ENCODE results near the gene NEDD9. TPM values are rescaled to one million over a fixed set of nuclear protein-coding genes. Genes with fewer than 3 reads are reported as not detected.
A peak's percentile ranks its signal among the peaks of the same experiment; 100 is the strongest.

The NEDD9 gene
- polyA plus RNA-seq, 3 donors, result 18.2 to 35.9 (median 33.0) TPM

GRCh38 chr6:11218102-11218442 lies 14.4 kb downstream of the NEDD9 start:
- Mint-ChIP-seq H3K9me3 (peaks cover 0 to 2% (median 0%) of the 10 kb centered on the region in 7 donors), H3K36me3 (peaks cover 68 to 70% of the 10 kb centered on the region in 2 donors), H3K4me1 (peaks cover 51% of the 10 kb centered on the region), H3K4me3 (peak overlapping the region in 1 of 2 donors; percentile 76), H3K27ac (peak overlapping the region; percentile 82 to 96 (median 92)), H3K27me3 (ENCODE audit: low read depth in 3 of 3) (peaks cover 0 to 3% (median 2%) of the 10 kb centered on the region in 3 donors)
- intact Hi-C loops (cut with micrococcal nuclease), result no loop called here
- no peaks in the 10 kb centered on the region for H3K27me3 ChIP-seq (ENCODE audit: control insufficient read depth in 2 of 2, insufficient read depth in 2 of 2, low read length in 2 of 2)
- peaks cover 0 to 18% of the 10 kb centered on the region in 2 donors for H3K36me3 ChIP-seq (replicated peaks in 1 of 2; ENCODE audit: control insufficient read depth in 1 of 2, insufficient read depth in 2 of 2, low read length in 2 of 2)
- DNase-seq, result no peak
- 91% methylated on average over 2 of the region's 3 CpGs for WGBS (ENCODE audit: insufficient coverage)
- H3K79me2 ChIP-seq (ENCODE audit: insufficient read depth, low read length), result no peaks in the 10 kb centered on the region
- peaks cover 42 to 53% of the 10 kb centered on the region in 2 donors for H3K4me1 ChIP-seq (ENCODE audit: control insufficient read depth in 1 of 2, insufficient read depth in 2 of 2, low read length in 2 of 2)
- no peak overlapping the region for H2AFZ ChIP-seq (ENCODE audit: insufficient read depth, low read depth, low read length, poor library complexity, severe bottlenecking)
- H3K9me3 ChIP-seq (replicated peaks in 1 of 2; ENCODE audit: control insufficient read depth in 1 of 2, insufficient read depth in 1 of 2, low read length in 2 of 2), result no peaks in the 10 kb centered on the region
- H4K20me1 ChIP-seq (ENCODE audit: insufficient read depth, low read length), result peaks cover 6% of the 10 kb centered on the region
- peak overlapping the region; percentile 43 for H3K4me2 ChIP-seq (replicated peaks; ENCODE audit: extremely low read depth, low read length, poor library complexity, severe bottlenecking)
- no peak overlapping the region for H3K9ac ChIP-seq (ENCODE audit: insufficient read depth, low read length, poor library complexity, severe bottlenecking)
- H3K4me3 ChIP-seq (replicated peaks in 1 of 3; ENCODE audit: low read depth in 2 of 3, low read length in 3 of 3), result peak overlapping the region in 1 of 3 experiments; percentile 41
- TF ChIP-seq CTCF (IDR thresholded peaks at IDR 0.05), result no peak
- H3K27ac ChIP-seq (ENCODE audit: low read depth in 1 of 2, low read length in 2 of 2), result peak overlapping the region in 1 of 2 donors; percentile 86

GRCh38 chr6:11217360-11218101 lies 14.9 kb downstream of the NEDD9 start:
- intact Hi-C loops (cut with micrococcal nuclease), result no loop called here

More at GRCh38 chr6:11217360-11218101, 14.9 kb downstream of the NEDD9 start:
- no peak overlapping the region for H2AFZ ChIP-seq (ENCODE audit: insufficient read depth, low read depth, low read length, poor library complexity, severe bottlenecking)
- no peaks in the 10 kb centered on the region for H3K9me3 ChIP-seq (replicated peaks in 1 of 2; ENCODE audit: control insufficient read depth in 1 of 2, insufficient read depth in 1 of 2, low read length in 2 of 2)
- H3K4me1 ChIP-seq (ENCODE audit: control insufficient read depth in 1 of 2, insufficient read depth in 2 of 2, low read length in 2 of 2), result peaks cover 47 to 53% of the 10 kb centered on the region in 2 donors
- no peak for TF ChIP-seq CTCF (IDR thresholded peaks at IDR 0.05)
- peak overlapping the region in 1 of 2 donors; percentile 20 for H3K4me3 Mint-ChIP-seq
- H3K36me3 ChIP-seq (replicated peaks in 1 of 2; ENCODE audit: control insufficient read depth in 1 of 2, insufficient read depth in 2 of 2, low read length in 2 of 2), result peaks cover 0 to 18% of the 10 kb centered on the region in 2 donors
- WGBS (ENCODE audit: insufficient coverage), result 88% methylated on average over 3 of the region's 4 CpGs
- H3K27ac Mint-ChIP-seq, result peak overlapping the region in 4 of 7 donors; percentile 8 to 95 (median 93)
- H3K9ac ChIP-seq (ENCODE audit: insufficient read depth, low read length, poor library complexity, severe bottlenecking), result no peak overlapping the region
- H3K4me1 Mint-ChIP-seq, result peaks cover 51% of the 10 kb centered on the region
- DNase-seq, result no peak
- peaks cover 0 to 3% (median 2%) of the 10 kb centered on the region in 3 donors for H3K27me3 Mint-ChIP-seq (ENCODE audit: low read depth in 3 of 3)
- H3K4me2 ChIP-seq (replicated peaks; ENCODE audit: extremely low read depth, low read length, poor library complexity, severe bottlenecking), result no peak overlapping the region
- peaks cover 0 to 2% (median 0%) of the 10 kb centered on the region in 7 donors for H3K9me3 Mint-ChIP-seq
- peak overlapping the region in 1 of 2 donors; percentile 86 for H3K27ac ChIP-seq (ENCODE audit: low read depth in 1 of 2, low read length in 2 of 2)
- H3K36me3 Mint-ChIP-seq, result peaks cover 67 to 74% of the 10 kb centered on the region in 2 donors
- no peak overlapping the region for H3K4me3 ChIP-seq (replicated peaks in 1 of 3; ENCODE audit: low read depth in 2 of 3, low read length in 3 of 3)
- no peaks in the 10 kb centered on the region for H3K27me3 ChIP-seq (ENCODE audit: control insufficient read depth in 2 of 2, insufficient read depth in 2 of 2, low read length in 2 of 2)
- no peaks in the 10 kb centered on the region for H3K79me2 ChIP-seq (ENCODE audit: insufficient read depth, low read length)
- peaks cover 3% of the 10 kb centered on the region for H4K20me1 ChIP-seq (ENCODE audit: insufficient read depth, low read length)

Data from CD14-positive monocyte (primary cell).